ENCODE data around the gene RLN2. TPM values are rescaled to one million over a fixed set of nuclear protein-coding genes. Genes with fewer than 3 reads are reported as not detected.

Gene RLN2
- polyA plus RNA-seq, 4 donors: 0.38 to 0.81 TPM; not detected in 2

Other genes starting within 250 kb of the RLN2 start
- gene INSL6, start 119.1 kb downstream of the RLN2 start, polyA plus RNA-seq: under 1 TPM in 1 of 4 donors, not detected in 3; 0.44 TPM
- gene INSL4, start 73.3 kb downstream of the RLN2 start, polyA plus RNA-seq: not detected
- under 1 TPM in 2 of 4 donors, not detected in 2; 0.10 to 0.13 TPM for gene RLN1, start 35.2 kb upstream of the RLN2 start, polyA plus RNA-seq
- 10 to 100 TPM; 35.6 to 60.4 (median 54.9) TPM for gene PLGRKT, start 133.2 kb upstream of the RLN2 start, polyA plus RNA-seq
- gene CD274, start 145.8 kb upstream of the RLN2 start, polyA plus RNA-seq: 1 to 10 TPM; 1.1 to 3.4 (median 1.1) TPM
- under 1 TPM in 2 of 4 donors, not detected in 2; 0.42 to 0.52 TPM for gene PDCD1LG2, start 205.8 kb upstream of the RLN2 start, polyA plus RNA-seq

All from small intestine (tissue), 4 donors.